H9 (cell line): Measurements from ENCODE around the gene KCNMA1. TPM values are rescaled to one million over a fixed set of nuclear protein-coding genes. Genes with fewer than 3 reads are reported as not detected.

Source experiments
- DNase-seq: peaks from one replicate; pipeline ENCODE4 v3.0.0-alpha.2; 2017
- H2AFZ ChIP-seq: one replicate; pipeline ENCODE4 v1.6.1; 2013; ENCODE audit warnings: mild to moderate bottlenecking, low read length, control low read depth, moderate library complexity
- H2AK5ac ChIP-seq: 2 replicates; pipeline ENCODE4 v1.6.1; 2013; ENCODE audit warnings: low read length, control low read depth, mixed read lengths; ENCODE audit not compliant: insufficient read length
- H2BK120ac ChIP-seq: one replicate; pipeline ENCODE4 v1.6.1; 2013; ENCODE audit warnings: low read depth, mild to moderate bottlenecking, low read length, control low read depth, inconsistent platforms; ENCODE audit not compliant: poor library complexity, severe bottlenecking
- H2BK12ac ChIP-seq: 2 replicates; pipeline ENCODE4 v1.6.1; 2013; ENCODE audit warnings: low read length, control low read depth, mixed read lengths, low read depth; ENCODE audit not compliant: insufficient read length
- H2BK15ac ChIP-seq: 2 replicates; pipeline ENCODE4 v1.6.1; 2013; ENCODE audit warnings: low read depth, low read length, control low read depth
- H2BK20ac ChIP-seq: one replicate; pipeline ENCODE4 v1.6.1; 2013; ENCODE audit warnings: low read depth, mild to moderate bottlenecking, low read length, control low read depth, inconsistent platforms; ENCODE audit not compliant: poor library complexity, severe bottlenecking
- H2BK5ac ChIP-seq: 2 replicates; pipeline ENCODE4 v1.6.1; 2013; ENCODE audit warnings: low read length, control low read depth, mixed read lengths; ENCODE audit not compliant: insufficient read length
- H3K14ac ChIP-seq: 2 replicates; pipeline ENCODE4 v1.6.1; 2013; ENCODE audit warnings: low read length, control low read depth; ENCODE audit not compliant: insufficient read depth
- H3K18ac ChIP-seq: 2 replicates; pipeline ENCODE4 v1.6.1; 2013; ENCODE audit warnings: low read depth, mild to moderate bottlenecking, mixed read lengths, low read length, control low read depth; ENCODE audit not compliant: insufficient read length
- H3K23ac ChIP-seq: 2 replicates; pipeline ENCODE4 v1.6.1; 2013; ENCODE audit warnings: low read length, control low read depth, mixed read lengths, low read depth; ENCODE audit not compliant: insufficient read length
- H3K23me2 ChIP-seq: 2 replicates; pipeline ENCODE4 v1.6.1; 2013; ENCODE audit warnings: low read depth, mild to moderate bottlenecking, mixed read lengths, low read length, control low read depth; ENCODE audit not compliant: insufficient read length, poor library complexity, severe bottlenecking
- H3K27ac ChIP-seq: 2 replicates; pipeline ENCODE4 v1.5.1; 2013; ENCODE audit warnings: low read length, control low read depth, mixed read lengths, low read depth; ENCODE audit not compliant: insufficient read length
- H3K27me3 ChIP-seq: 2 replicates; pipeline ENCODE4 v1.6.1; 2013; ENCODE audit warnings: low read length, control low read depth, inconsistent platforms; ENCODE audit not compliant: insufficient read depth
- H3K4ac ChIP-seq: 2 replicates; pipeline ENCODE4 v1.6.1; 2013; ENCODE audit warnings: low read depth, mild to moderate bottlenecking, control low read depth, inconsistent platforms, low read length, moderate library complexity
- H3K4me1 ChIP-seq: 2 replicates; pipeline ENCODE4 v1.6.1; 2013; ENCODE audit warnings: low read length, control low read depth, inconsistent platforms; ENCODE audit not compliant: insufficient read depth
- H3K4me2 ChIP-seq: 2 replicates; pipeline ENCODE4 v1.6.1; 2013; ENCODE audit warnings: low read length, control low read depth, mixed read lengths; ENCODE audit not compliant: insufficient read length, insufficient read depth
- H3K56ac ChIP-seq: 2 replicates; pipeline ENCODE4 v1.6.1; 2013; ENCODE audit warnings: low read depth, mild to moderate bottlenecking, mixed read lengths, low read length, control low read depth; ENCODE audit not compliant: insufficient read length
- H3K79me1 ChIP-seq: 2 replicates; pipeline ENCODE4 v1.6.1; 2013; ENCODE audit warnings: low read depth, mild to moderate bottlenecking, moderate library complexity, low read length, control low read depth, inconsistent platforms; ENCODE audit not compliant: insufficient read depth, poor library complexity, severe bottlenecking
- H3K79me2 ChIP-seq: 2 replicates; pipeline ENCODE4 v1.6.1; 2013; ENCODE audit warnings: low read length, control low read depth, inconsistent platforms; ENCODE audit not compliant: insufficient read depth
- H3K9ac ChIP-seq: 2 replicates; pipeline ENCODE4 v1.6.1; 2013; ENCODE audit warnings: low read length, control low read depth, mixed read lengths; ENCODE audit not compliant: insufficient read length; ENCODE audit errors: extremely low read depth
- H3K9me3 ChIP-seq: one replicate; pipeline ENCODE4 v1.6.1; 2013; ENCODE audit warnings: low read depth, low read length, inconsistent platforms; ENCODE audit not compliant: control insufficient read depth
- H3T11ph ChIP-seq: one replicate; pipeline ENCODE4 v1.6.1; 2013; ENCODE audit warnings: mild to moderate bottlenecking, low read length, control low read depth, inconsistent platforms
- H4K20me1 ChIP-seq: one replicate; pipeline ENCODE4 v1.6.1; 2013; ENCODE audit not compliant: control insufficient read depth, insufficient read length, insufficient read depth
- H4K5ac ChIP-seq: 2 replicates; pipeline ENCODE4 v1.6.1; 2013; ENCODE audit warnings: low read depth, mild to moderate bottlenecking, mixed read lengths, low read length, control low read depth; ENCODE audit not compliant: insufficient read length
- H4K8ac ChIP-seq: replicated peaks from 2 replicates; pipeline ENCODE4 v1.6.1; 2013; ENCODE audit warnings: low read length, control low read depth, mixed read lengths, low read depth; ENCODE audit not compliant: insufficient read length
- H4K91ac ChIP-seq: 2 replicates; pipeline ENCODE4 v1.6.1; 2013; ENCODE audit warnings: low read depth, mild to moderate bottlenecking, moderate library complexity, mixed read lengths, low read length, control low read depth; ENCODE audit not compliant: insufficient read length
- H3K27ac Mint-ChIP-seq, 3 experiments: 2 replicates in 2 of 3; 3 replicates in 1 of 3; pipeline ENCODE4 v1.8.0; 2020 to 2021; ENCODE audit warnings: mixed read lengths in 3 of 3, mild to moderate bottlenecking in 1 of 3, moderate library complexity in 1 of 3
- H3K27me3 Mint-ChIP-seq: 2 replicates; pipeline ENCODE4 v1.8.0; 2021; ENCODE audit warnings: low read depth, mild to moderate bottlenecking, moderate library complexity, mixed read lengths
- H3K36me3 Mint-ChIP-seq, 3 experiments: 2 replicates in 2 of 3; 3 replicates in 1 of 3; pipeline ENCODE4 v1.8.0; 2020 to 2021; ENCODE audit warnings: low read depth in 3 of 3, mixed read lengths in 3 of 3; ENCODE audit not compliant: insufficient read depth in 1 of 3
- H3K4me1 Mint-ChIP-seq, 2 experiments: 2 replicates each; pipeline ENCODE4 v1.8.0; 2020; ENCODE audit warnings: mixed read lengths in 2 of 2
- H3K4me3 Mint-ChIP-seq, 2 experiments: 2 replicates in 1 of 2; 3 replicates in 1 of 2; pipeline ENCODE4 v1.8.0; 2020 to 2021; ENCODE audit warnings: mild to moderate bottlenecking in 2 of 2, mixed read lengths in 2 of 2, moderate library complexity in 1 of 2
- H3K9me3 Mint-ChIP-seq, 2 experiments: 2 replicates in 1 of 2; 3 replicates in 1 of 2; pipeline ENCODE4 v1.8.0; 2020; ENCODE audit warnings: mild to moderate bottlenecking in 2 of 2, mixed read lengths in 2 of 2, moderate library complexity in 1 of 2
- WGBS: extraction: QIAGEN DNeasy Blood & Tissue Kit; methylation state at CpG from one replicate; pipeline ENCODE4 v1.1.7; 2013; ENCODE audit warnings: missing lambda C conversion rate, low lambda C conversion rate, mixed read lengths; ENCODE audit not compliant: insufficient read length; ENCODE audit errors: extremely low coverage; 5-methylcytosine and 5-hydroxymethylcytosine counted together
- total RNA-seq: library from RNA; stranded (reverse); gene quantifications from 2 replicates; pipeline ENCODE4 v1.2.1, GENCODE V29; 2021
- TF ChIP-seq, protein P1 (sequence below): fragments of 200-600 bp; sonication (generic); conservative IDR thresholded peaks from 3 replicates; pipeline ENCODE4 v1.8.0; 2021; ENCODE audit warnings: antibody characterized with exemption, mild to moderate bottlenecking

KCNMA1 gene
- total RNA-seq, 1 experiment from 2014 or later, result 2.0 TPM

DNA sequence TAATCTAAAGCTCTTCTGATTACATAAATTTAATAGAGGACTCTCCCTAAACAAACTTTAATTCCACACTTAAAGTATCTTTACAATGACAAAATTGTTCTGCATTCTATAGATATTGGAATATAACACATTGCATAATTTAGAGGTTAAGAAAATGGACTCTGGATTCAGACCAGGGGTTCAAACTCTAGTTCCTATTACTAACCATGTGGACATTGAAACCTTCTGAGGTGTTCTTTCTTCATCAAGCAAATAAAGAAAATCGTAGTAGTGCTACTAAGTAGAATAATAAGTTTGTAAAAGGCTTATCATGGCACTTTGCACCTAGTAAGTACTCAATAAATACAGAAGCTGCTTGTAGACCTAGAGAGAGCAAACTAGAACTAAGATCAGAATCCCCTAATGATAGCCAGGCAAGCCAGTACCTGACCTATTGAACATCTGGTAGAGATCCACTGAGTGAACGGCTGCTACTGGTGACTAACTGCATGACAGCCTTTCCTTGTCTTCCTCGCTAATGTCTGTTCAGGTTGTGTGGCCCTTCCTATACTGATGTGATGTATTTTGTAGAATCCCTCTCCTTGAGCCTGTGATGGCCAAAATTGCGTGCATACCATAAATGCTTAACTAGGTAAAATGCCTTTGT is 430.3 kb downstream of the KCNMA1 start:
- H3K27me3 ChIP-seq, result no peaks in the 10 kb centered on the region
- H3K4ac ChIP-seq, result no peak overlapping the region
- H3T11ph ChIP-seq, result no peak overlapping the region
- H3K4me2 ChIP-seq, result no peak overlapping the region
- no peak overlapping the region for H4K8ac ChIP-seq
- H2BK120ac ChIP-seq, result no peak overlapping the region
- H3K14ac ChIP-seq, result no peak overlapping the region
- Mint-ChIP-seq H3K36me3 (peaks cover 0 to 3% (median 3%) of the 10 kb centered on the region in 3 experiments; a peak in 1 of 7 replicates), H3K27me3 (peaks cover 3% of the 10 kb centered on the region), H3K4me1 (peaks cover 0 to 2% of the 10 kb centered on the region in 2 experiments; a peak in 1 of 4 replicates), H3K9me3 (peaks cover 0 to 4% of the 10 kb centered on the region in 2 experiments; a peak in 2 of 5 replicates), H3K27ac (no peak overlapping the region), H3K4me3 (no peak overlapping the region)
- H2AK5ac ChIP-seq, result no peak overlapping the region
- no peak overlapping the region for H3K56ac ChIP-seq
- H2AFZ ChIP-seq, result no peak overlapping the region
- no peak overlapping the region for H4K91ac ChIP-seq
- no peaks in the 10 kb centered on the region for H3K79me2 ChIP-seq
- H4K20me1 ChIP-seq, result no peaks in the 10 kb centered on the region
- H4K5ac ChIP-seq, result no peak overlapping the region
- no peak for DNase-seq
- no peak overlapping the region for H2BK15ac ChIP-seq
- H3K27ac ChIP-seq, result no peak overlapping the region
- no peaks in the 10 kb centered on the region for H3K9me3 ChIP-seq
- no peak overlapping the region for H2BK12ac ChIP-seq
- no CpG with 5 or more reads among the region's 4 CpGs for WGBS
- no peak overlapping the region for H2BK5ac ChIP-seq
- H3K79me1 ChIP-seq, result no peaks in the 10 kb centered on the region
- H2BK20ac ChIP-seq, result no peak overlapping the region
- TF ChIP-seq, protein P1, sequence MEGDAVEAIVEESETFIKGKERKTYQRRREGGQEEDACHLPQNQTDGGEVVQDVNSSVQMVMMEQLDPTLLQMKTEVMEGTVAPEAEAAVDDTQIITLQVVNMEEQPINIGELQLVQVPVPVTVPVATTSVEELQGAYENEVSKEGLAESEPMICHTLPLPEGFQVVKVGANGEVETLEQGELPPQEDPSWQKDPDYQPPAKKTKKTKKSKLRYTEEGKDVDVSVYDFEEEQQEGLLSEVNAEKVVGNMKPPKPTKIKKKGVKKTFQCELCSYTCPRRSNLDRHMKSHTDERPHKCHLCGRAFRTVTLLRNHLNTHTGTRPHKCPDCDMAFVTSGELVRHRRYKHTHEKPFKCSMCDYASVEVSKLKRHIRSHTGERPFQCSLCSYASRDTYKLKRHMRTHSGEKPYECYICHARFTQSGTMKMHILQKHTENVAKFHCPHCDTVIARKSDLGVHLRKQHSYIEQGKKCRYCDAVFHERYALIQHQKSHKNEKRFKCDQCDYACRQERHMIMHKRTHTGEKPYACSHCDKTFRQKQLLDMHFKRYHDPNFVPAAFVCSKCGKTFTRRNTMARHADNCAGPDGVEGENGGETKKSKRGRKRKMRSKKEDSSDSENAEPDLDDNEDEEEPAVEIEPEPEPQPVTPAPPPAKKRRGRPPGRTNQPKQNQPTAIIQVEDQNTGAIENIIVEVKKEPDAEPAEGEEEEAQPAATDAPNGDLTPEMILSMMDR, result no peak
- H3K23ac ChIP-seq, result no peak overlapping the region
- H3K9ac ChIP-seq, result no peak overlapping the region
- no peak overlapping the region for H3K18ac ChIP-seq
- H3K4me1 ChIP-seq, result no peaks in the 10 kb centered on the region; the same call in 1 of the 2 replicates
- H3K23me2 ChIP-seq, result no peaks in the 10 kb centered on the region
